SK-N-SH (cell line): Measurements from ENCODE around the gene COL25A1.

ENCODE experiments used
- CTCF ChIP-seq: fragments of 200-600 bp; sonication (generic); IDR thresholded peaks from 2 replicates; pipeline ENCODE4 v1.6.1; 2017; ENCODE audit warnings: antibody characterized with exemption, mild to moderate bottlenecking, moderate library complexity
- EP300 ChIP-seq, 2 experiments: IDR thresholded peaks; 2 replicates each; pipeline versions ENCODE4 v1.4.0 to v1.6.1; 2012; ENCODE audit warnings: borderline replicate concordance in 1 of 2, low read depth in 1 of 2, low read length in 1 of 2
- GABPA ChIP-seq: IDR thresholded peaks from 2 replicates; pipeline ENCODE4 v1.4.0; 2012; ENCODE audit warnings: low read depth, mild to moderate bottlenecking
- JUND ChIP-seq: IDR thresholded peaks from 2 replicates; pipeline ENCODE4 v1.4.0; 2012
- MAX ChIP-seq: IDR thresholded peaks from 2 replicates; pipeline ENCODE4 v1.4.0; 2012; ENCODE audit warnings: low read depth
- NFIC ChIP-seq: IDR thresholded peaks from 2 replicates; pipeline ENCODE4 v1.4.0; 2012; ENCODE audit warnings: borderline replicate concordance
- PBX3 ChIP-seq: IDR thresholded peaks from 2 replicates; pipeline ENCODE4; 2012
- POLR2AphosphoS5 ChIP-seq: IDR thresholded peaks from 2 replicates; pipeline ENCODE4 v1.6.1; 2012; ENCODE audit warnings: low read depth, low read length
- RAD21 ChIP-seq: IDR thresholded peaks from 2 replicates; pipeline ENCODE4 v1.6.1; 2012; ENCODE audit warnings: mild to moderate bottlenecking, low read length
- RFX5 ChIP-seq: IDR thresholded peaks from 2 replicates; pipeline ENCODE4 v1.6.1; 2012; ENCODE audit warnings: mild to moderate bottlenecking, improper control_type of control experiment, low read length
- RXRA ChIP-seq: IDR thresholded peaks from 2 replicates; pipeline ENCODE4 v1.4.0; 2012; ENCODE audit warnings: low read depth, mild to moderate bottlenecking, borderline replicate concordance
- TAF1 ChIP-seq: IDR thresholded peaks from 2 replicates; pipeline ENCODE4 v1.6.1; 2012; ENCODE audit warnings: low read depth, mild to moderate bottlenecking, low read length, moderate library complexity, borderline replicate concordance
- USF1 ChIP-seq: IDR thresholded peaks from 2 replicates; pipeline ENCODE4 v1.4.0; 2012; ENCODE audit warnings: low read depth, borderline replicate concordance
- USF2 ChIP-seq: fragments of 150-350 bp; IDR thresholded peaks from 2 replicates; pipeline ENCODE4 v1.6.1; 2017; ENCODE audit warnings: antibody characterized with exemption, low read length, low read depth, borderline replicate concordance

- TF ChIP-seq CTCF (no peak), POLR2AphosphoS5 (no peak), NFIC (no peak), USF1 (no peak), RXRA (no peak), USF2 (no peak), RFX5 (no peak), GABPA (no peak), TAF1 (no peak), EP300 (IDR thresholded peaks at IDR 0.05; ENCODE audit: borderline replicate concordance in 1 of 2, low read depth in 1 of 2, low read length in 1 of 2) (no peak), RAD21 (no peak), JUND (no peak), PBX3 (no peak), MAX (no peak)
Measured at GRCh38 chr4:109134268-109134667, 168.2 kb downstream of the COL25A1 start.
